GM13977 (cell line): ENCODE results near the gene CLEC2B.

Experiments
- DNase-seq: peaks from one replicate; pipeline ENCODE4 v3.0.0; 2012; ENCODE audit warnings: low spot score
- CTCF ChIP-seq: IDR thresholded peaks from 2 replicates; pipeline ENCODE4 v1.5.1; 2012; ENCODE audit warnings: mild to moderate bottlenecking, control low read depth; ENCODE audit not compliant: insufficient read depth; ENCODE audit errors: extremely low read depth, missing control alignments
- in situ Hi-C: fragments of 300-500 bp; cut with MboI; formaldehyde crosslinking; loops from one replicate; pipeline ENCODE4 v1.12.0; 2022; ENCODE audit warnings: low sequenced_read_pairs, low pct_unique_long_range_greater_than_20kb, mixed read lengths, inconsistent platforms; ENCODE audit not compliant: unreplicated experiment

The CLEC2B gene

GRCh38 chr12:9848899-9849298, 20.3 kb downstream of the CLEC2B start:
- TF ChIP-seq CTCF, result no peak
- in situ Hi-C loops, result no loop called here
- DNase-seq, result no peak

- in situ Hi-C loops, result no loop called here
- DNase-seq, result no peak
Observed at GRCh38 chr12:9843407-9843806, 25.7 kb downstream of the CLEC2B start.

GRCh38 chr12:9831720-9832119, 37.4 kb downstream of the CLEC2B start:
- in situ Hi-C loops, result no loop called here
- no peak for DNase-seq
- no peak for TF ChIP-seq CTCF

More at GRCh38 chr12:9843407-9843806, 25.7 kb downstream of the CLEC2B start:
- no peak for TF ChIP-seq CTCF

- no peak for TF ChIP-seq CTCF
- no peak for DNase-seq
- in situ Hi-C loops, result no loop called here
Observed at GRCh38 chr12:9829982-9830381, 39.2 kb downstream of the CLEC2B start.

GRCh38 chr12:9829483-9829882, 39.7 kb downstream of the CLEC2B start:
- in situ Hi-C loops, result no loop called here
- DNase-seq, result no peak
- TF ChIP-seq CTCF, result no peak

- in situ Hi-C loops, result no loop called here
- no peak for TF ChIP-seq CTCF
- DNase-seq, result no peak
Observed at GRCh38 chr12:9827209-9827888, 41.8 kb downstream of the CLEC2B start, which contains the start of gene KLRF1. Gene KLRF1 (plus strand): TSS chr12:9827481. CDS start chr12:9827545, 64 bp downstream.
